Measurements from ENCODE around the gene RHEBL1. TPM values are rescaled to one million over a fixed set of nuclear protein-coding genes. Genes with fewer than 3 reads are reported as not detected.

RHEBL1 gene
- polyA plus RNA-seq, 4 donors = 1.5 to 2.1 (median 1.7) TPM

GRCh38 chr12:49038291-49038955 is 31.4 kb downstream of the RHEBL1 start:
- DNase-seq (ENCODE audit: low read depth in 4 of 4, low spot score in 3 of 4) = no peak

- DNase-seq (ENCODE audit: low read depth in 4 of 4, low spot score in 3 of 4) = no peak
Measured at GRCh38 chr12:49037947-49038237, 31.9 kb downstream of the RHEBL1 start.

GRCh38 chr12:49037111-49037946 is 32.5 kb downstream of the RHEBL1 start:
- no peak for DNase-seq (ENCODE audit: low read depth in 4 of 4, low spot score in 3 of 4)

GRCh38 chr12:49036029-49036428 is 33.8 kb downstream of the RHEBL1 start:
- no peak for DNase-seq (ENCODE audit: low read depth in 4 of 4, low spot score in 3 of 4)

- no peak for DNase-seq (ENCODE audit: low read depth in 4 of 4, low spot score in 3 of 4)
Measured at GRCh38 chr12:49034286-49034622, 35.5 kb downstream of the RHEBL1 start.

GRCh38 chr12:49033611-49034285 is 36.0 kb downstream of the RHEBL1 start:
- no peak for DNase-seq (ENCODE audit: low read depth in 4 of 4, low spot score in 3 of 4)

- no peak for DNase-seq (ENCODE audit: low read depth in 4 of 4, low spot score in 3 of 4)
Measured at GRCh38 chr12:49032679-49033447, 36.9 kb downstream of the RHEBL1 start.

- no peak for DNase-seq (ENCODE audit: low read depth in 4 of 4, low spot score in 3 of 4)
Measured at GRCh38 chr12:49032276-49032675, 37.5 kb downstream of the RHEBL1 start.

GRCh38 chr12:49031573-49032161 is 38.1 kb downstream of the RHEBL1 start:
- no peak for DNase-seq (ENCODE audit: low read depth in 4 of 4, low spot score in 3 of 4)

GRCh38 chr12:49030714-49031572 is 38.8 kb downstream of the RHEBL1 start:
- no peak for DNase-seq (ENCODE audit: low read depth in 4 of 4, low spot score in 3 of 4)

- no peak for DNase-seq (ENCODE audit: low read depth in 4 of 4, low spot score in 3 of 4)
Measured at GRCh38 chr12:49030119-49030518, 39.7 kb downstream of the RHEBL1 start.

- DNase-seq (ENCODE audit: low read depth in 4 of 4, low spot score in 3 of 4) = no peak
Measured at GRCh38 chr12:49028666-49029275, 41.0 kb downstream of the RHEBL1 start.

GRCh38 chr12:49027846-49028555 is 41.8 kb downstream of the RHEBL1 start:
- no peak for DNase-seq (ENCODE audit: low read depth in 4 of 4, low spot score in 3 of 4)

- DNase-seq (ENCODE audit: low read depth in 4 of 4, low spot score in 3 of 4) = no peak
Measured at GRCh38 chr12:49026678-49027480, 42.9 kb downstream of the RHEBL1 start.

GRCh38 chr12:49026101-49026500 is 43.7 kb downstream of the RHEBL1 start:
- no peak for DNase-seq (ENCODE audit: low read depth in 4 of 4, low spot score in 3 of 4)

GRCh38 chr12:49025463-49025862 is 44.3 kb downstream of the RHEBL1 start:
- DNase-seq (ENCODE audit: low read depth in 4 of 4, low spot score in 3 of 4) = no peak

GRCh38 chr12:49024543-49024942 is 45.2 kb downstream of the RHEBL1 start:
- no peak for DNase-seq (ENCODE audit: low read depth in 4 of 4, low spot score in 3 of 4)

- DNase-seq (ENCODE audit: low read depth in 4 of 4, low spot score in 3 of 4) = no peak
Measured at GRCh38 chr12:49023812-49024211, 46.0 kb downstream of the RHEBL1 start.
